ENCODE data around the gene LCAT.
"Not testable (repeated sequence)": the region's sequence is repeated elsewhere in the genome, so short reads cannot be mapped to it uniquely, and the experiment has no call there.

The LCAT gene

DNA sequence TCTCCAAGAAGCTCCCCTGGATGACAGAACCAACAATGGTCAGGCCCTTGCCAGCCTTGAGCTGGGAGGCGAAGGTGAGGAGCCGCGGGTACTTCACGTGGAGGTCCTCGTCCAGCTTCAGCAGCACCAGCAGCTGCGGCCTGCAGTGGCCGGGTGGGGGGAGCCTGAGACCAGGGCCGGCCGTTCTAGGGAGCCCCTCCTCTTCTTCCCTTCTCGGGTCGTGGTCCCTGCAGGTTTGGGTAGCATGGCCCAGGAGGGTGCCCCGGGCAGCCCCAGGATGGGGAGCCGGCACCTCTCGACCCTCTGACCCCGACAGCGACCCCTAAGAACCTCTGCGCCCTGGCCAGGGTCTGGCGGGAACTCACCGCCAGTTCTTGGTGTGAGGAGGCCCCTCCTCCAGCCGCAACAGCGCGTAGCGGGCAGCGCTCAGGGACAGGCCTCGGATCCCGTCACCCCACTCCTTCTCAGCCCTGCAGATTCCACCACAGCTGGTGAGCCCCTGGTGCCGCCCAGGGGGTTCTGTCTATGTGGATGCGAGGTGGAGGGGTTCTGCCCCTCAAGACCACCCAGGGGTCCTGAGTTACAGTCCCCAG lies 3.1 kb upstream of the LCAT start:
- no peak for DNase-seq (ENCODE audit: low read depth)

DNA sequence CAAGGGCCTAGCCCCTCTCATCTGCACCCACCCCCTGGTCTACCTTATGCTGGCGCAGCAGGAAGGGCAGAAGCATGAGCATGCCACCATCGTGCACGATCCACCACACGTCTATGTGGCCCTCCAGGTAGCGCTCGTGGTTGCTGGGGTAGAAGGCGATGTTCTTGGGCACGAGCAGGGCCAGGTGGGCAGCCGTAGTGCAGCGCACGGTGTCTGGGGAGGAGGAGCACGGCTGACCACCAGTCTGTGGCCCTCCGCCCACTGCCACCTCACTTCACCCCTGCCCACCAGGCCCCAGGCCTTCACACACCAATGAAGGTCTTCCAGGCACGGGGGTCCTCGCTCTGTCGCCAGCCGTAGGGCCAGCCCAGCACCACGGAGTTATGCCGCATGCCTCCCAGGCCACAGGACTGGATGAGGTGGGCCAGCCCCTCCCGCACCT lies 2.2 kb upstream of the LCAT start:
- DNase-seq (ENCODE audit: low read depth): no peak

DNA sequence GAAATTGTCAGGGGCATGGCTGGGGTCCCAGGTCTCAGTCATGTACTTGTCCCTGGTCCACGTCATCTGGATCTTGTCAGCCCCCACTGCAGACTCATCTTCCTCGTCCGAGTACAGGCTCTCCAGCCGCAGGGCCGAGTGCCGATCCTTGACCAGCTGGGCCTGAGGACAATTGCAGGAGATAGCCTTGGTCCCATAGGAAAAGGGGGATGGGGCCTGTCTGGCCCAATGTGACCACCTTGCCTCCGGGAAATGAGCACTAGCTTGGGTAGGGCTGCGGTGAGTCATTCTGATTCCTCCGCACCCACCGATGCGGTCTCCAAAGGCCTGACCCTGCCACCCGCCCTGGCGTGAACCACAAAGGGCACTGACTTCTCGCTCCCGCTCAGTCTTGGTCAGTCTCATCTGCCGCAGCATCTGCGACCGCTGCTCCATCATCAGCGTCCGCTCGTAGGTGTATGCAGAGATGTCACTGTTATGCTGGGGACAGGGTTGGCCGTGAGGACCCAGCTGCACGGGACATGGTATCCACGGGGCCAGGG lies 1.5 kb upstream of the LCAT start:
- DNase-seq (ENCODE audit: low read depth): no peak

DNA sequence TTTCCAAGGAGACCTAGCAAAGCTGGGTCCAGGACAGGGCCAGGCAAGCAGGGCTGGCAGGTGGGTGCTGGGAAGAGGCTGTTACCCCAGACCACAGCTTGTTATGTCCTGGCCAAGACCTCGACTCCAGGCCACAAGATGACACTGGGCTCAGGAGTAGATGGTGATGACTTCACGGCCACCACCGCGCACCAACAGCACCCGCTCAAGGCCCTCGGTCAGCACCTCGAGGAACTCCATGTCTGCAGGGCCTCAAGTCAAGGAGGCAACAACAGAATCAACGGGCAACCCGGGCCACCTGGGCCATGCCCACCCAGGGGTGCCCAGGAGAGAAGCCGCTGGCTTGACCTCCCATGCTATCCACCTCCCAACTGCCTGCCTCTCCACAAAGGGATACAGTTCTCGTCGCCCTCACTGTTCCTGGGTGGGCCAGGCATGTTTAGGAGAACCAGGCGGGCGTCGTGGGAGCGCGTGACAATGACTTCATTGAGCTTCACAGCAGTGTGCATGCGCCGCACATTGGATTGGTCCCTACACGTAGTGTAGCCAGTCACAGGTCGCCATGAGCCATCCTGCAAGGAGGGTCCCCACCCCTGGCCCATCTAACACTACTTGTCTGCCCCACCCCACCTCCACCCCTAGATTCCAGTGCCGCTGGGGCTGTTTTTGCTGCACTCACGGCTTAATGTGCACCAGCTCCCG lies 921 bp upstream of the LCAT start:
- DNase-seq (ENCODE audit: low read depth): no peak

DNA sequence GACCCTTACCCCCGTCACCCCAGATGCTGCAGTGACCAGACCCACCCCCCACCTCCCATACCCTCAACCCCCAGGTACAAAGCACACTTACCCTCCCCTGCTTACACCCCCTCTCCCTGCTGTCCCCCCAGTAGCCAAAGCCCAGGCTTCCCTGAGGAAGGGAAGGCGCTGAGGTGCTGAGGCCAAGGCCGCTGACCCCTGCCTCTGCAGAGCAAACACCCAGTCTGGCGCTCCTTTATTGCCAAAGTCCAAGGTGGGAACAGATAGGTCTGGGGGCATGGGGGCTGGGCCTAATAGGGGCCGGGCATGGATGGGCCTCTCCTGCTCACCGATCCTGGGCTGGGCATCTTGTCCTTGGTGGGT lies 683 bp downstream of the LCAT start:
- no peak for DNase-seq (ENCODE audit: low read depth)

DNA sequence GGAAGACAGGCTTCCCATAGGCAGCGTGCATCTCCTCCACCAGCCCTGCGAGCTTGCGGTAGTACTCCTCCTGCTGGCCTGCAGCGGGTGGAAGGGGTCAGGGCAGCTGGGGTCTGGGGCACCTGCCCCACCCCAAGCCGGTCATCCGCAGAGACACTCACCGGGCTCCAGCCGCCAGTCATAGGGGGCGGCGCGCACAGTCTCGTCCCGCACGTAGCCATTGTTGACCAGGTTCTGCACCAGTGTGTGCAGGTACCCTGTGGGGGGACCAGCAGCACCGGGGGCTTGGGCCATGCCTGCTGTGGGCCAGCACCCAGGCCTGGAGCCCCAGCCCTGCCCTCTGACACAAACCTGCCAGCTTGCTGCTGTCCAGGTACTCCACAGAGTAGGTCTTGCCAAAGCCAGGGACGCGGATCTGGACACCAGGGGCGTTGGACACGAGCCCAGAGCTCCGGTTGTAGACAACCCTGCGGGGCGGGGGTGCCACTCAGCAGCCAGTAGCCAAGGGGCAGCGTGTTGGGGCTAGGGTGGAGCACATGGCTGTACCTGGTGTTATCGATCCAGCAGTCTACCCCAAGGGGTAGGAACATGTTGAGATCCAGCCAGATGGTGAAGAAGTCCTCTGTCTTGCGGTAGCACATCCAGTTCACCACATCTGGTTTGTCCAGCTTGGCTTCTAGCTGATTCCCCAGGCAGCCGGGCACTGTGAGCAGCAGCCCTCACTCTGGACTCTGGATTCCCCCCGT lies 1.2 kb downstream of the LCAT start:
- DNase-seq (ENCODE audit: low read depth): no peak

DNA sequence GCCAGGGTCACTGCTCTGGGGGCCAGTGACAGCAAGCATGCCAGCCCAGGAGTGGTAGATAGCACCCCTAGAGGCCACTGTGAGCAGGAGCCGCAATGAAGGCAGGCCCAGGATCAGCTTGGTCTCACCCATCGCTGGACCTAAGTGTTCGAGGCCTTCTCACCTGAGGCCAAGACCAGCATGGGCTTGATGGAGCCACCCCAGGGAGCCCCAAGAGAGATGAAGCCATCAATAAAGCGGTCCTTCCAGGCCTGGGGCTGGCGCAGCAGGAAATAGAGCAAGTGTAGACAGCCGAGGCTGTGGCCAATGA lies 1.8 kb downstream of the LCAT start:
- no peak for DNase-seq (ENCODE audit: low read depth)

DNA sequence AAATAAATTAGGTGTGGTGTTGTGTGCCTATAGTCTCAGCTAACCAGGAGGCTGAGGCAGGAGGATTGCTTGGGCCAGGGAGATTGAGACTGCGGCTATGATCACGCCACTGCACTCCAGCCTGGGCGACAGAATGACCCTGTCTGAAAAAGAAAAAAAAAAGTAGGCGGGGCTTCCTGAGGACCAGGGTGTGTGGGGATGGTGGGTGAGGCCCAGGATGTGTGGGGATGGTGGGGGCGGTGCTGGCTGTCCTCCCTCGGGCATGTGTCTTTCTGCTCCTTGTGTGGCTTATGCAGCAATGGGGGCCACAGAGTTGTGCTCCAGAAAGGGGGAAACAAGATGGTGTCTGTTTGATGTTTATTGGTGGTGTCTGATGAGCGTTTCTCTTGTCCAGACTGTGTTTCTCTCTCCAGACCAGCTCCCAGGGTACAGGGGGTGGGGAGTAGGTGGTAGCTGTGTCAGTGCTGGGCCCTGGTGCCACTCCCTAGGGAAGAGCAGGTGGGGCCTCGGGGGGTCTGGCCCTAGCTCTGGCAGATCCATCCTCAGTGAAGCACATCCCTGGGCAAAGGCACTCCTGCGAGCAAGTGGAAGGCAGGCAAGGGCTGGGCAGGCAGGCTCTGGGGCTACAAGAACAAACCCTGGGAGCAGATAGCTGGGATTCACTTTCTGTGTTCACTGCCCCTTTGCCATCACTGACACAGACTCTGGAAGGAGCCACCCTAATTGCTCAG lies 2.3 kb downstream of the LCAT start:
- no peak for DNase-seq (ENCODE audit: low read depth)

DNA sequence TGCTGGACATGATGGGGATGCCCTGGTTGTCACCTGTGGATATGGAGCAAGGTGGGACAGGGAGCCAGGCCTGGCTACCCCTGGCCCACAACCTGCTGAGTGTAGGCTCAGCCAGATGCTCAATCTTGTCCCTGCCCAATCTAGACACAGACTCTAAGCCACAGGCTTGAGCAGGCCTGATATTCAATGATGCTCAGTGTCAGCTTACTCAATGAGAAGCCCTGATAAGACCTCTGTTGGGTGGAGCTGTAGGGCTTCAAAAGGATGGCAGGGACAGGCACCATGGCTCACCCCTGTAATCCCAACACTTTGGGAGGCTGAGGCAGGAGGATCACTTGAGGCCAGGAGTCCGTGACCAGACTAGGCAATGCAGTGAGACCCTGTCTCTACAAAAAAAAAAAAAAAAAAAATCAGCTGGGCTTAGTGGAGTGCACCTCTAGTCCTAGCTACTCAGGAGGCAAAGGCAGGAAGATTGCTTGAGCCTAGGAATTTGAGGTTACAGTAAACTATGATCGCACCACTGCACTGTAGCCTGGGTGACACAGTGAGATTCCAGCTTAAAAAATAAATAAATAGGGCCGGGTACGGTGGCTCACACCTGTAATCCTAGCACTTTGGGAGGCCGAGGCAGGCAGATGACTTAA lies 3.4 kb downstream of the LCAT start:
- DNase-seq (ENCODE audit: low read depth): no peak

DNA sequence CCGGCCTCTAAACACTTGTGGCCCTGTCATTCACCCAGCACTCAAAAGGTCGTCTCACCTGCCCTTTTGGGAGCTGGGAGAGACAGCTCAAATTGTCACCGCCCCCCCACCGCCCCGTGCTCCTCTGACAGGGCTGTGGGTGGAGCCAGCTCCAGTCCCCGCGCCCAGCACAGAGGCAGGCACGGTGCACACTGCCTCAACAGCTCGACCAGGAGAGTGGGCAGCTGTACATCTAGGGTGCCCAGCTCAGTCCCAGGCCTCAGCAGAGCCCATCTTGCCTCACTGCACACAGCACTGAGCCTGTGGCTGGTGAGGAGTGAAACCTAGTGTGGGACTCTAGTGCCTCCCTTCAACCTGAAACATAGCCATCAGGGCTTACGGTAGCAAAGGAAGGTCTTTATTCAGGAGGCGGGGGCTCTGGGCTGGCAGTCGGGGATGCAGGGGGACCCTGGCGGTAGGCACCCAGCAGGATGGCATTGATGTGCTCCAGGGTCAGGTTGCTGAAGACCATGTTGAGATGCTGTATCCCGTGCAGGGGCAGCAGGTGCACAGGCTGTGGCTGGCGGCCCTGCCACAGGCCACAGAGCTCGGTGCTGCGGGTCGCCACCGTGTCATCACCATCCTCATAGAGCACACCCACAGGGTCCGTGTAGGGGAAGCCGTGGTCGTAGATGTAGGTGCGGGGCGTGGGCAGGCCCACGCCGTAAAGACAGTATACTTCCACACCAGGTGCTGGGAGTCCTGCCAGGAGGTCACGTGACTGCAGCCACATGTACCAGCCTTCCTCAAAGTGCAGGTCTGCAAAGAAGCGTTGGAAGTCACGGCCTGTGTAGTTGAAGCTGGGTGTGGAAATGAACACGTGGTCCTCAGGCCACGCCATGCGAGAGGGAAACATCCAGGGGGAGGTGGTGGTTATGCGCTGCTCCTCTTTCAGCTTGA lies 4.1 kb downstream of the LCAT start:
- DNase-seq (ENCODE audit: low read depth): no peak

DNA sequence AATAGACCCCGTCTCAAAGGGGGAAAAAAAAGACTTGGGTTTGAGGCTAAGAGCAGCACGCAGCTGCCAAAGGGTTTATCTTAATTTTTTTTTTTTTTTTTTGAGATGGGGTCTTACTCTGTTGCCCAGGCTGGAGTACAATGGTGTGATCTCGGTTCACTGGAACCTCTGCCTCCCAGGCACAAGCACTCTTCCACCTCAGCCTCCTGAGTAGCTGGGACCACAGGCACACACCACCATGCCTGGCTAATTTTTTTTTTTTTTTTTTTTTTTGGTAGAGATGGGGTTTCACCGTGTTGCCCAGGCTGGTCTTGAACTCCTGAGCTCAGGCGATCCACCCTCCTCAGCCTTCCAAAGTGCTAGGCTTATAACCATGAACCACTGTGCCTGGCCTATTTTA lies 6.2 kb downstream of the LCAT start:
- DNase-seq (ENCODE audit: low read depth): not testable (repeated sequence)

DNA sequence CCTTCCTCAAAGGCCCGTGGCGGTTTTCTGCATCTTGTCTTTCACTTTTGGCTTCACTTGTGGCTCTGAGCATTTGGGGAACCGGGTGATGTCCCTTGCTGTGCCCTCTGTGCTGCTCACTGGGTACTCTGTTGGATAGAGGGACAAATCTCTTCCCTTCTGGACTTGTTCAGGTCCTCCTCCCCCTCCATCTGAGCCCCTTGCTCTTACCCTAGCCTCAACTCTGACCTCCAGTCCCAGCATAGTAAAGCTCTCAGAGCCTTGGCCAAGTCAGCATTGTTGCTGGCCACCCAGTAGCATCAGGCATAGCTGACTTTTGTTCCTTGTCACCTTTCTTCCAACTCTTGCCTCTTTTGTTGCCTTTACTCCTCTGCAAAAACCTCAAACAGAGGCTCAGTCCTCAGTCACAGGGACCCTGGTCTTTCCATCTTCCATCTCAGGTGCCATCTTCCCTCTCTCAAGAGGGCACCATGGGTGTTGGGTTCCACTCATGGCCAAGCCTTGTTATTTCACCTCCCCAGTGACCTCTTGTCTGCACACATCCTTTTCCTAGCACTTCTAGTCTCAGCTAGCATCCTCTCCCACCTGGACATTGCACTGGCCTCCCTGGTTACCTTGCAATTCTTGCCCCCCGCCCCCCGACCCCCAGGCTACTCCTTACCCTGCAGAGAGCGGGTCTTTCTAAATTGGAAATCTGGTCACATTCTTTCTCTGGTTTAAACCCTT lies 6.9 kb downstream of the LCAT start:
- DNase-seq (ENCODE audit: low read depth): no peak

DNA sequence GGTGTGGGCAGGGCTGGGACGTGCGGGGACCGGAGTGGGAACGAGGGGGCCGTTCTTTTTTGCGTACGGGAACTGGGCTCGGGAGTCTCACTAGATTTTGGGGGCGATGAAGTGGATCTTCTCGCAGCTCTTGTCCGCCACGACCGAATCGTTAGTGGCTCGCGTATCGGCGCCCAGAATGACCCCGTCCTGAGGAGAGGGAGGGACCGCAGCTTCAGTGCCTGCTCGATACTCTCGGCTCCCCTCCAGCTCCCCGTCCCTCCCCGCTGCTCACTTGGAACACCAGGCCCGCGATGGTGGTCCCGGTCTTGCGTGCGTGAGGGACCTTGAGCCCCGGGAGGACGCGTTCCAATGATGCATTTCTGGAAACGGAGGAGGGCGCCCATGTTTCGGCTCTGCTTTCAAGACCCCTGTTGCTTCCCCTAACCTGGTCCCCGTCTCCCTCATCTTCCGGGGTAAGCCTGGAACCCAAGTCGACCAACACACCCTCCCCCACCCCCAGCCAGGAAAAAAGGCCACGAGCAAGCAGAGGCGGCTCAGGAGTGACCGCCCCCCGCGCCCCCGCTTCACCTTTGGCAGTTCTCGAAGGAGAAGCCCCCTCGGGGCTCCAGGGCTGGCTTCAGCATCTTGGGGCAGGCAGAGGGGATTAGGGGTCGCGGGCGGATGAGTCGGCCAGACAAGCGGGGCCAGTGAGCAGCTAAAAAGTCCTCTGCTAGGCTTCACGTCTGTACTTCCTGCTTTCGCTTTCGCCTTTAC lies 7.6 kb downstream of the LCAT start, which contains the start of gene PSMB10:
Gene PSMB10 (minus strand): TSS at position 727 of the 756 bp plus-strand sequence. CDS start 101 bp downstream, at position 626.
- no peak for DNase-seq (ENCODE audit: low read depth)

DNA sequence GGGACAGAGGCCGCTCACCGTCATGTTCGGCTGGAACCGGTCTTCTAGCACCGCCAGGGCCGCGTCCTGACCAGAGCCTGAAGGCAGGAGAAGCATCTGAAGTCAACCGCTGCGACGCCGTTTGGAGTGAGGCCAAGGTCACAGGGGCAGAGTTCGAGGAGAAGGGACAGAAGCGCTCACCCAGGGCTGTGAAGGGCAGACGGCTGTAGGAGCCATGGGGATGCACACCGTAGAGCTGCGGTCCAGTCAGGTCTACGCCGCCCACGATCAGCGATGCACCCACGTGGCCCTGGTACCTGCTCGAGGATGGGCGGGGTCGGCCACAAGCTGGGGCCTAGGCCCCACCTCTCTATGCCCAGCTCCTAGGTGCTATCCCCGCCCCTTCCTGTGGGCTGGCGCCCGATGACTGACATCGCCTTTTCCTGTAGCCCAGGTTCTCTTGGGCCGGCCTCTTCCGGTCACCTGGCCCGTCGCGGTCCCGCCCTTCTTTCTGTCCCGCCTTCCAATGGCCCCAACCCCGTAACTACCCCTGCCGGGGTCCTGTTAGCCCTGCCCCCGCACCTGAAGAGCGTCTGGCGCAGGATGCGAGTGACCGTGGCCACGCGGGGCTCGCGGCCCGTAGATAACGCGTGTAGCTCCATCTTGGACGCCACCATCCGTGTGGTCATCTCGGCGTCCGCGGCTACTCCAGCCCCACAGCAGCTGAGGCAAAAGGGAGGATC lies 8.4 kb downstream of the LCAT start:
- peak; percentile 89 for DNase-seq (ENCODE audit: low read depth)

DNA sequence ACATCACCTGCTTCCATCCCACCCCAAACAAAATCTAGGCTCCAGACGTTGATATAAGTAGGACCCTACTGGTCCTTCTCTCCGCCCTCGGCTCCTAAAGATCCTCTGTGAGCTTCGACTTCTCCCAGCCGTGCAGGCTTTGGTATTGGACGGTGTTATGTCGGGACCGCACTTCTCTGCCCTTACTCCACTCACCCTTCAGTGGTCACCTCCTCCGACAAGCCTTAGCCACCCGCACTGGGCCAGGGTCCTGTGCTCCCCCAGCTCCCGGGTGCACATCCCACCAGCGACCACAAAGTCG lies 8.9 kb downstream of the LCAT start:
- DNase-seq (ENCODE audit: low read depth): no peak

DNA sequence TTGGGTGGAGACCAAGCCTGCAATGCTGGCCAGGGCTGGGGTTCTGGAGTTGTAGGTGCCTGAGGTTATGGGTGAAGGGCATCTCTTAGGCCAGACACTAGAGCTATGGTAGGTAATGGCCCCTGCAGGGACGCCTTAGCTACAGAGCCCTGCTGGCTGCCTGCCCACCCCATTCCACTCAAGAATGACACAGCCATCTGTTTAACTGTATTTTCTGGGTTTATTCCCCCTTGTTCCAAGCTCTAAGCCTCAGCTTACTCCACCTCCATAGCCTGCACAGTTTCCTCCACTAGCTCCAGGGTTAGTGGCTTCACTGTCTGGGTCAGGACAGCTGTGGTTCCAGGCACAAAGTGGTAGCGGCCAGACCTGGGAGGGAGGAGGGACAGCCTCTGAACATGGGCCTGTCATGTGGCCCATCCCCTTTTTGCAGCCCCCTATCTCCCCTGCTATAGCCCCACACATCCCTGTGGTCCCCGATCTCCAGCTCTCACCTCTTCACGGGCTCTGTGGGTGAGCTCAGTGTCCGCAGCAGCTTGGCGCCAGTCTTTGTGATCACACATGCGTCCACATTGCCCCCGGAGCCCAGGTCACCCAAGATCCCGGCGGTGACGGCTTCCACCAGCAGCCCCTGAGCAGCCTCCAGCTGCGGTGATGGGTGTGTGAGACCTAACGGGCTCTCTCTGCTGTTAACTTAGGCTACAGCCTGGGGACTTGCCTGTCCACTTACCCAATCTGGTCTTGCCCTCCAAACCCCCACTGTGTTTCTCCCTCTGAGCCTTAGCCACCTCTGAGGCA lies 9.4 kb downstream of the LCAT start:
- DNase-seq (ENCODE audit: low read depth): no peak

DNA sequence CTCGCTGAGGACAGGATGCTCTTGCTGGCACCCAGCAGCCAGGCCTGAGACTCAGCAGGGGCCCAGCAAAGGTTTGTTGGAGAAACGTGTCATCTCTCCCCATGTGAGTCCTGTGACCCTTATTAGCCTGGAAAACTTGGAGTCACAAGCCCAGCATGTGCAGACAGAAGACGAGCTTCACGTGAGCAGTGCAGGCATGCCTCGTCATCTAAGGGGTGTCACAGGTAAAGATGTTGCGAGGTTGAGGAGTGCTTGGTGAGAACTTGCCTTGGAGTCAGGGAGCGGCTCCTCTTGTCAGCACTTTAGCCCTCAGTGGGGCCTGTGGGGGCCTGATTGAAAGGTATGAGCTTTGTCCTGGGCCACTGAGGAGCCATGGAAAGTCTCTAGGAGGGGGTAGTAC lies 10.1 kb downstream of the LCAT start:
- no peak for DNase-seq (ENCODE audit: low read depth)

DNA sequence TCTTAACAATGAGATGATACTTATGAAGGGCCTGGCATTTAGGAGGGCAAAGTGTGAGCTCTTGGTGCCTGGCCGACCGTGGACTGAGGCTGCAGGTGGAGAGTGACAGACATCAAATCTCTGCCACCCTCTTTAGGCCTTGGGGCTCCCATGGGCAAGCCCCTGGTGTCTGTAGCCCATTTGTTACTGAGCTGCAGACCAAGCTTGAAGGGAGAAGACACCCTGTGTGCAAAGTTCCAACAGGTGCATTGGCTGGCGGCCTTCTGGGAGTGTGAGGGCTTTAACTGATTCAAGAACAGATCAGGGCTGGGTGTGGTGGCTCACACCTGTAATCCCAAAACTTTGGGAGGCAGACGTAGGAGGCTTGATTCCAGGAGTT lies 11.5 kb downstream of the LCAT start:
- no peak for DNase-seq (ENCODE audit: low read depth)
